C1 segment of cervical spinal cord (tissue), 14 donors: ENCODE data around the gene PRAMEF11.
"Not testable (repeated sequence)": the region's sequence is repeated elsewhere in the genome, so short reads cannot be mapped to it uniquely, and the experiment has no call there.

Experiments
- DNase-seq, 14 donors: peaks; one replicate each; lab custom pipeline; 2025; lab: John Stamatoyannopoulos, UW

Gene PRAMEF11

DNA sequence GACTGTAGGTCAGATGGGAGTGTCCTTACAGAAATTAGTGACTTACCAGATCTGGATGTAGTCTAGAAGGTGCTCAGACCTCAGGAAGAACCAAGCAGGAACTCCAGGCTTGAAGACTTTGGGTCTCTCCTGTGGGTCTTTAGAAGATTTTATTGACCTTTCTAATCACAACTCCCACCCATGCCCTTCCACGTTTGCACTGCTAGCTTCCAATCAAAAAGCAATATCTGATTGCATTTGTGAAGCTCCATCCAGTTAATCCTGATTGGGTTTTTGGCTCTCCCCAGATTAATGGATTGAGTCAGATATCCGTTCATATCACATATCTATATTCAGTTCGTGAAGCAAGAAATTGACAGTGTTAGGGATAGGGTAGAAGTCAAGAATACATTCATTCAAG lies at the start of gene PRAMEF11:
TSS of gene PRAMEF11 (minus strand) at position 101 of the 400 bp plus-strand sequence. CDS start 2,621 bp downstream, outside the sequence.
- not testable (repeated sequence) for DNase-seq

DNA sequence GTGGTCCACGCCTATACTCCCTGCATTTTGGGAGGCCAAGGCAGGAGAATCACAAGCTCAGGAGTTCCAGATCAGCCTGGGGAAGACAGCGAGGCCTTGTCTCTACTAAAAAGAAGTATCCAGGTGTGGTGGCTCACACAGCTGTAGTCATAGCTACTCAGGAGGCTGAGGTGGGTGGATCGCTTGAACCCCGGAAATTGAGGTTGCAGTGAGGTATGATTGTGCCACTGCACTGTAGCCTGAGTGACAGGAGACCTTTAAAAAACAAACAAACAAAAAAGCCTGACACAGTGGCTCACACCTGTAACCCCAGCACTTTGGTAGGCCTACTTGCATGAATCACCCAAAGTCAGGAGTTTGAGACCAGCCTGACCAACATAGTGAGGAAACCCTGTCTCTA lies 47.2 kb upstream of the PRAMEF11 start:
- DNase-seq, result not testable (repeated sequence)

DNA sequence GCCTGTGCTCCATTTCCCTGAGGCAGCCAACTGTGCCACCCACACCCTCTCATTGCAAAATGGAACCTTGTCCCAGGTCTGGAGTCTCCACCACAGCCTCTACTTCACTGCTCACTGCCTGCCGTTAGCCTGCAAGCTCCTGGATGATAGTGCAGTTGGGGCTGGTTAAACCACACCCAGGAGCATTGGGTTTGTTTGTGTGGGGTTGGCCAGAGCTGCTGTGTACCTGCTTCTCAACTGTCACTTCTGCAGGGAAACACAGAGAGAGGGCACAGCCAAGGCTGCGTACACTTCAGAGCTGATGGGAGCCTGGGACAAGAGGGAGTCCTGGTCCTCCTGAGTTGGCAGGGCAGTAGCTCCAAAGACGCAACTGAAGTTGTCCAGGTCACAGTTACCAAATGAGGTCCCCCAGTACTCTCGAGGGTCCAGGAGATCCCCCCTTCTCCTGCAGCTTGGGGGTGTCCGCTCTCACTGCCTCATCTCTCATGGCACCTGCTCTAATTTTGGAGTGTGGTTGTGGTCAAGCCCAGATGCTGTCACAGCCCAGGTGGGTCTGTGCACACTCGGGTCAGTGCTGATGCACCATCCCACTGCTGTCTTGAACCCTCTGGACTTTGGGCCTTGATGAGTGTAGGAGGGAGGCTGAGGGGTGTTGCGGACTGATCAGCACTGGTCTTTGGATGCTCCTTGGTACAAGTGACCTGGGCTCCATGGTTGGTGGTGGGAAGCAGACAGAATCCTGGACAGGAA lies 32.1 kb upstream of the PRAMEF11 start:
- DNase-seq, result not testable (repeated sequence)

DNA sequence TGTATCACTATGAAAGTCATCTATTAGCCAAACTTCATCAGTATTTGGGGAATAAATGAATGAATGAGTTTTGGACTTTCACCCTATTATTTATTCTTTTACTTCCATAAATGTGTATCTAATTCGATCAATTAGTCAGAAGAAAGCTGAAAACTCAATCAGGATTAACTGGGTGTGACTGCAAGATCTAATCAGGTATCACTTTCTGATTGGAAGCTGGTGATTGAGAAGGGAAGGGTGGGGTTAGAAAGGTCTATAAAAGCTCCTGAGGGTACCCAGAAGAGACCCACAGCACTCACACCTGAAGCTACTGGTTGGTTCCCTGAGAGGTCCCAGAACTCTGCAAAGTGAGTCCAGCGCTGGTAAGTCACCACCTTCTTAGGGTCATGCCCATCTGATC lies 25.6 kb upstream of the PRAMEF11 start, which contains the start of gene PRAMEF2:
TSS of gene PRAMEF2 (plus strand) at position 301 of the 400 bp plus-strand sequence. CDS start 1,924 bp downstream, outside the sequence.
- not testable (repeated sequence) for DNase-seq

DNA sequence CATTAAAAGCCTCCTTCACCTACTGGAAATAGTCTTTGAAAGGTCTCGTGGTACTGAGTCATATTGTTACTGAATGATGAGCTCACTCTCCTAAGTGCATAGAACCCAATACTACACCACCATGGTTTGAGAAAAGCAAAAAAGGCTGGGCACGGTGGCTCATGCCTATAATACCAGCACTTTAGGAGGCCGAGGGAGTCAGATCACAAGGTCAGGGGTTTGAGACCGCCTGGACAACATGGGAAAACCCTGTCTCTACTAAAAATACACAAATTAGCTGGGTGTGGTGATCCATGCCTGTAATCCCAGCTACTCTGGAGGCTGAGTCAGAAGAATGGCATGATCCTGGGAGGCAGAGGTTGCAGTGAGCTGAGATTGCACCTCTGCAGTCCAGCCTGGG lies 20.6 kb upstream of the PRAMEF11 start:
- DNase-seq, result no peak

DNA sequence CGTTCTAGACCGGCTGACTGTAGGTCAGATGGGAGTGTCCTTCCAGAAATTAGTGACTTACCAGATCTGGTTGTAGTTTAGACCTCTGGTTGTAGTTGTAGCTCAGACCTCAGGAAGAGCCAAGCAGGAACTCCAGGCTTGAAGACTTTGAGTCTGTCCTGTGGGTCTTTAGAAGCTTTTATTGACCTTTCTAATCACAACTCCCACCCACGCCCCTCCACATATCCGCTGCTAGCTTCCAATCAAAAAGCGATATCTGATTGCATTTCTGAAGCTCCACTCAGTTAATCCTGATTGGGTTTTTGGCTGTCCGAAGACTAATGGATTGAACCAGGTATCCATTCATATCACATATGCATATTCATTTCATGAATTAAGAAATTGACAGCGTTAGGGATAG lies 17.4 kb upstream of the PRAMEF11 start, which contains the start of gene HNRNPCL1:
TSS of gene HNRNPCL1 (minus strand) at position 101 of the 400 bp plus-strand sequence. CDS start 431 bp downstream, outside the sequence.
- DNase-seq, result not testable (repeated sequence)

DNA sequence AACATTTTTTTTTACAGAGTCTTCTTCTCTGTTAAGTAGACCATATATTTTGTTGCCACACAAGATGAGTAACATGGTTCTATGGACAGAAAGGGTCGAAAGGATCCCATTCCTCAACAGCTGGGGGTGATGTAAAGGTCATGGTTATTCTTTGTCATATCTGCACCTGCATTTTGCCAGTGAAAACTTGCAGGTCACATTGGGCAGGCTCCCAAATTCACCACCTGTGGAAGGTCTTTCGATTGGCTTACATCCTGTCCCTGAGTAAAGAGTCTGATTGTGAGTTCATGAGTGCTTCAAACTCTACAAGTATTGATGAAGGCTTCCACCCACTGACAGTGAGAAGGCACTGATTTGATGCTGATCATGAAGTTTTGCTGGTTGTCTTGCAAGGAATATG lies 2.0 kb upstream of the PRAMEF11 start:
- not testable (repeated sequence) for DNase-seq

DNA sequence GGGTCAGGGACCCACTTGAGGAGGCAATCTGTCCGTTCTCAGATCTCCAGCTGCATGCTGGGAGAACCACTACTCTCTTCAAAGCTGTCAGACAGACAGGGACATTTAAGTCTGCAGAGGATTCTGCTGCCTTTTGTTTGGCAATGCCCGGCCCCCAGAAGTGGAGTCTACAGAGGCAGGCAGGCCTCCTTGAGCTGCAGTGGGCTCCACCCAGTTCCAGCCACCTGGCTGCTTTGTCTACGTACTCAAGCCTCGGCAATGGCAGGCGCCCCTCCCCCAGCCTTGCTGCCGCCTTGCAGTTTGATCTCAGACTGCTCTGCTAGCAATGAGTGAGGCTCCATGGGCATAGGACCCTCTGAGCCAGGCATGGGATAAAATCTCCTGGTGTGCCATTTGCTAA lies 12.1 kb downstream of the PRAMEF11 start:
- not testable (repeated sequence) for DNase-seq

DNA sequence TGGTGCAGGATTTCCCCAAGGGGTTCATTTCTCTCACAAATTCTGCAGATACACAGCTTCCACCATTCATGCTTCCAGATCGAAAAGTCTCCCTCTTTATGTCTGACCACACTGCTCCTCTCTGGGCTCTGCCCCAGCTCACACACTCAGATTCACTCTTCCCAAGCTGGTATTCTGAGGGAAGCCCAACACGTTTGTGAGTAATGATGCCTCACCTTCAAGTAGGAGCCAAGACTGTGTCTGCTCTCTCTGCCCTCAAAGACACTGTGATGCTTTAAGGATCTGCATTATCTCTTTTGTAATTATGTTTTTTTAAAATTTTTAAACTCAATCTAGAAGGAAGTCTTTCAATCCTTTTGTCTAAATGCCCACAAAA lies 19.8 kb downstream of the PRAMEF11 start:
- DNase-seq, result no peak

DNA sequence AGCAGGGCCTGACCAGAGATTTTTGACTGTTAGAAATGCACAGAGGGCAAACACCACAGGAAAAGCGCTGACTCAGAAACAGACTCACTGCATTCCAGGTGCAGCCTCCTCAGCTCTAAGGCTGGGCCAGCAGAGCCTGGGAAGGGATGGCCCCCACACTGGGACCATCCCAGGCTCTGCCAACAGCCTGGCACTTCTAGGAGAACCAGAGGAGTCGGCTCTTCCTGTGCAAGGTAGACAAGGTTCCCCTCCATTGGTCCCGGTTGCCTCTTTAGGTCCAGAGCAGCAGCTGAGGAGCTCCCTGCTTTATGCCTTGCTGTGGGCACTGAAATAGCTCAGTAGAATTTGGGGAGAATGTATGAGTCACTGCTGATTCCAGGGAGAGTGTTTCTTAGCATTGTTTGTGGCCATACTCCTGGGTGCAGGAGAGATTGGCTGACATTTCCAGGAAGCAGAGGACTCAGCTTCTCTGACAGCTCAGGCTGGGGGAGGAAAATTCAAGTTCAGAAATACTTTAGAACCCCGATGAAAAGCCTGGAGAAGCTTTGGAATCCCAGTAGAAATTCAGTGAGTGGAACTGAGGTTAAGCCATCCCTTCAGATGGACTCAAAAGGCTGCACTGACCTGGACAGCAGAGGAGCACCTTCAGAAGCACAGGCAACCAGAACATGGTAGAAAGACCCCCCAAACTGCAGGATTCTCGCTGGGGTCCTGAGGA lies 20.4 kb downstream of the PRAMEF11 start:
- no peak for DNase-seq

DNA sequence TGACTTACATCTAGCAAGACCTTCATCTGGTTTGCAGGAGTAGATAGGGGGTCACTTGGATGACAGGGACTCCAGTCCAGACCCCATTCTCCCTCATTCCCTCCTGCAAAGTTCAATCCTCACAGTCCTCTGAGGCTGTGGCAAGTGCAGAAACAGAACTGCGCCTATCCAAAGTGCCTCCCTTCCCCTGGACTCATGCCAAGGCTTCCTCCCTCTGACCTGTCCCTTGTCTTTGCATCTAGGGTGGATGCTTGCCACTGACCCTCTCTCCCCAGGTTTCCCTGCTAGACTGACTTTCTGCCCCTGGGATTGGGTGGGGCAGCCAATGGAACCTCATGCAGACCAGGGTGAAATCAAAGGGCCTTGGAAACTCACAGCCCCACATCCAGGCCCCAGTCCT lies 21.3 kb downstream of the PRAMEF11 start:
- no peak for DNase-seq

DNA sequence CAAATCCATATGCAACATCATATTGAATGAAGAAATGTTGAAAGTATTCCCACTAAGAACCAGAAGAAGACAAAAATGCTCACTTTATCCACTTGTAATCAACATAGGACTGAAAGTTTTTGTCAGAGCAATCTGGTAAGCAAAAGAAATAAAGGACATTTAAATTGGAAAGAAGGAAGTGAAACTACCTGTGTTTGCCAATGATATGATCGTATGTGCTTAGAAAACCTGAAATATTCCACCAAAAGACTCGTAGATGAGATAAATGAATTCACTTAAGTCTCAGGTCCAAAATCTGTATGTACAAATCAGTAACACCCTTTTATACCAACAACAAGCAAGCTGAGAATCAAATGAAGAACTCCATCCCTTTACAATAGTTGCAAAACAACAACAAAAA lies 31.5 kb downstream of the PRAMEF11 start:
- DNase-seq, result no peak

DNA sequence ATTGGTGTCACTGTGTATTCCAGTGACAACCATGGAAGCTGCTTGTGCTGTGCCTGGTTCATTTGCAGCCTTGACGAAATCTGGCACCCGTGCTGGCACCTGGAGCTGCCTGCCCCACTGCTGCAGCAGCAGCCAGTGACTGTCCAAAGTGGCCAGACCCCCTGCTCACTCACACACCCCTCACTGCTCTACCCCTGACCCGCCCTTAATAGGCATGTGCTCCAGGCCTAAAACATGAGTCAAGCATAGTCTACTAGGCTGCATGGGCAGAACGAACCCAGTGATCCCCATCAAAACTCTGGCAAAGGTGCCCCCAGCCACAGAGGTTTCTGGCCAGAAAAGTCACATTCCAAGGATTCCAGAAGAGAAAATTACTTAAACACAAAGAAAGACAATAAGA lies 32.3 kb downstream of the PRAMEF11 start:
- DNase-seq, result no peak

DNA sequence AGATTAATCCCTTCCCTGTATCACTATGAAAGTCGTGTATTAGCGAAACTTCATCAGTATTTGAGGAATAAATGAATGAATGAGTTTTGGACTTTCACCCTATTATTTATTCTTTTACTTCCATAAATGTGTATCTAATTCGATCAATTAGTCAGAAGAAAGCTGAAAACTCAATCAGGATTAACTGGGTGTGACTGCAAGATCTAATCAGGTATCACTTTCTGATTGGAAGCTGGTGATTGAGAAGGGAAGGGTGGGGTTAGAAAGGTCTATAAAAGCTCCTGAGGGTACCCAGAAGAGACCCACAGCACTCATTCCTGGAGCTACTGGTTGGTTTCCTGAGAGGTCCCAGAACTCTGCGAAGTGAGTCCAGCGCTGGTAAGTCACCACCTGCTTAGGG lies 40.1 kb downstream of the PRAMEF11 start, which contains the start of gene PRAMEF1:
TSS of gene PRAMEF1 (plus strand) at position 301 of the 400 bp plus-strand sequence. CDS start 1,831 bp downstream, outside the sequence.
- DNase-seq, result not testable (repeated sequence)

DNA sequence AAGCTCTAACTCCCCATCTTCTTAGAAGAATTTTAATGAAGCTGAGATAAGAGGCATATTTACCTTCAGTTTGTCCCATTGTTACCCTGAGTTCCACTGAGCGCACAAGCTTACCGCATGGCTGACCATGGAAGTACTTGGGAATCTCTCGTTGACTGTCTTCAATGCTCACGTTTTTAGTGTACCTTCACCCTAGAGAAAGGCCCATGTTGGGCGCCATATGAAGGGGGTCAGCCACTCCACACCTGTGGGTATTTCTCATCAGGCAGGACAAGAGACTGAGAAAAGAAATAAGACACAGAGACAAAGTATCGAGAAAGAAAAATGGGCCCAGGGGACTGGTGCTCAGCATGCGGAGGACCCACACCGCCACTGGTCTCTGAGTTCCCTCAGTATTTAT lies 46.5 kb downstream of the PRAMEF11 start:
- not testable (repeated sequence) for DNase-seq

DNA sequence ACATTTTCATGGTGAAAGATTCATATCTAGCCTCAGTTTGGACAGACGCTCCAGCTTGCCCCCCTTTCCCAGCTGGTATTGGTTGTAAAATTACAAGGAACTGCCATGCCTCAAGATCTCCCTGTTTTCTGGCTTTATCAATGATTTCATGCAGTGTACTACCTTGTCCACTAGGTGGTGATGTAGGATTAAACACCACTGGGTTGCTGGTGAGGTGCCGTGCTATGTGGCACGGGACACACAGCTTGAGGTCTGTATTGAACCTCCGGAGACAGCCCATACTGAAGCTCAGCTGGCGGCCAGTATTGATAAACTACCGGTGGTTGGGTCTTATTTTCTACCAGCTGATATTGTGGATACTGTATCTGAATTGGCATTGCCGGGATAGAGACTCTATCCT lies 47.4 kb downstream of the PRAMEF11 start:
- DNase-seq, result not testable (repeated sequence)

DNA sequence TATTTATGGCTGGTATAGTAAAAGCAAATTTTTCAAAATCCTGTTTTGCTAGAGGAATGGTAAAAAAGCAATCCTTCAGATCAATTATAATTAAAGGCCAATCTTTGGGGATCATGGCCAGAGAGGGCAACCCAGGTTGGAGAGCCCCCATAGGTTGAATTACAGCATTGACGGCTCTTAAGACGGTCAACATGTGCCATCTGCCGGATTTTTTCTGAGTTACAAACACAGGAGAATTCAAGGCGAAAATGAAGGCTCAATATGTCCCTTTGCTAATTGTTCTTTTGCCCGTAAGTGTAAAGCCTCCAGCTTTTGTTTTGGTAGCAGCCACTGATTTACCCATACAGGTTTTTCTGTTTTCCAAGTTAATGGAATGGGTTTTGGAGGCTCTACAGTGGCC lies 49.7 kb downstream of the PRAMEF11 start:
- DNase-seq, result not testable (repeated sequence)

DNA sequence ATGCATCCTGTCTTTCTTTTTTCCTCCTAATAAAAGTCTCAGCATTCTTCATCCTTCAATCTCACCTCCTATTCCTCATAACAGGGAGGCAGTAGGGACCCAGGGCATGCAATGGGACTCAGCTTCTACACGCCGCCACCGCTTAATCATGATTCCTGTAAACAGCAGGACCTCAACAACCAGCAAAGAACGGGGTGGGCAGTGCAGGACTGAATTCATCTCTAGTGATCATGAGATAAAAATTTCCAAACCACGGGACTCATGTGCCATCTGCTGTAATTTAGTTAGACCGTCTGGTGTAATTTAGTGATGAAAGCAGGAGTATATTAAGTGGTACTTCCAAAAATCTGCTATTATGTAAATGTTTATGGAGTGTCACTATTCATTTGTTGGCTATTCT lies 52.3 kb downstream of the PRAMEF11 start:
- no peak for DNase-seq

DNA sequence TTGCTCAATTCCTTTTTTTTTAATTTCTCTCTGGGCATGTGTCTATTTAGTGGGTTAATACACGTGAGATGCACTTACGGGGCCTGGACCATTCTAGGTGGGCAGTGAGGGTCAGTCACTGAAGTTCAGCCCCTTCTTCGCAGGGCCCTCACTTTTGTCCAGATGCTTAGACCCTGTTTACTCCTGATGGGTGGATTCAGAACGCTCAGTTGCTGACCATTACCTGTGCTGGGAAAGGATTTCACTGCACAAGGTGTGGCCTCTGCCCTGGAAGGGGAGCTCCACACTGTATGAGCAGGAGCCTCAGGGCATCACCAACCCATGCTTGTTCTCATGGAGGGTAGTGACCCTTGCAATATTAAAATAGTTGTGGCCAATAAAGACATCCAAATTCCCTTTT lies 53.1 kb downstream of the PRAMEF11 start:
- DNase-seq, result no peak

DNA sequence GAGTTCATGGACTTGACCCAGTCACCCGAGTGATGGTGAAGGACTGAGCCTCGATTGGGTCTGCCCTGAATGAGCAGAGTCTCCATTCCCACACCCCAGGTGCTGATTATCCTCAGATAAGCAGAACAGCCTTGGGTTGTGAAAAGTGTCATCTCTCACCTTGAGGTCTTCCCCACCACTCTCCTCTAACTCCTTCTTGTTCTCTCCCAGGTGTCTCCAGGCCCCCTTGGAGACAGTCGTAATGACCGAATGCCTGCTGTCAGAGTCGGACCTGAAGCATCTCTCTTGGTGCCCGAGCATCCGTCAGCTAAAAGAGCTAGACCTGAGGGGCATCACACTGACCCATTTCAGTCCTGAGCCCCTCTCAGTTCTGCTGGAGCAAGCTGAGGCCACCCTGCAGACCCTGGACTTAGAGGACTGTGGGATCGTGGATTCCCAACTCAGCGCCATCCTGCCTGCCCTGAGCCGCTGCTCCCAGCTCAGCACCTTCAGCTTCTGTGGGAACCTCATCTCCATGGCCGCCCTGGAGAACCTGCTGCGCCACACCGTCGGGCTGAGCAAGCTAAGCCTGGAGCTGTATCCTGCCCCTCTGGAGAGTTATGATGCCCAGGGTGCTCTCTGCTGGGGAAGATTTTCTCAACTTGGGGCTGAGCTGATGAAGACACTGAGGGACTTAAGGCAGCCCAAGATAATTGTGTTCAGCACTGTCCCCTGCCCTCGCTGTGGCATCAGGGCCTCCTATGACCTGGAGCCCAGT lies 54.2 kb downstream of the PRAMEF11 start:
- no peak for DNase-seq

DNA sequence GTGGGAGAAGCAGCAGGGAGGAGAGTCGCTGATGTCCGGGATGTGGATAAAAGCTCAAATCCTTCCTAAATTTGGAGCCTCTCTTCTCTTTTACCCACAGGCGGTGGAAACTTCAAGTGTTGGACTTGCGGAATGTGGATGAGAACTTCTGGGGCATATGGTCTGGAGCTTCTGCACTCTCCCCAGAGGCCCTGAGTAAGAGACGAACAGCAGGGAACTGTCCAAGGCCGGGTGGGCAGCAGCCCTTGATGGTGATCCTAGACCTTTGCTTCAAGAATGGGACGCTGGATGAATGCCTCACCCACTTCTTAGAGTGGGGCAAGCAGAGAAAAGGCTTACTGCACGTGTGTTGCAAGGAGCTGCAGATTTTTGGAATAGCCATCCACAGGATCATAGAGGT lies 55.8 kb downstream of the PRAMEF11 start:
- DNase-seq, result no peak

DNA sequence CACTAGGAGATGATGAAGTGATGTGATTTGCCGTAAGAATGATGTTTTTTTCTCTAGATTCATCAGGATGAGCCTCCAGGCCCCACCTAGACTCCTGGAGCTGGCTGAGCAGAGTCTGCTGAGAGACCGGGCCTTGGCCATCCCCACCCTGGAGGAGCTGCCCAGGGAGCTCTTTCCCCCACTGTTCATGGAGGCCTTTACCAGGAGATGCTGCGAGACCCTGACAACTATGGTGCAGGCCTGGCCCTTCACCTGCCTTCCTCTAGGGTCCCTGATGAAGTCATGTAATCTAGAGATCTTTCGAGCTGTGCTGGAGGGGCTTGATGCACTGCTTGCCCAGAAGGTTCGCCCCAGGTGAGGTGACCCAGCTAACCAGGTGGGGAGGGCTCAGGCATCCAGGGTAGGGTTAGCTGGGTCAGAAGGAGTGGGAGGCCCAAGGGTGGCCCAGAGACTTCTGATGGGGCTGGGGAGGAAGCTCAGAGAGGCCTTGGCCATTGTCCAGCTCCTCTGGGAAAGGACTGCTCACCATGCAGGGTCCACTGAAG lies 56.3 kb downstream of the PRAMEF11 start:
- DNase-seq, result no peak
